Mesodermal cell (in vitro differentiated cells): Measurements from ENCODE around the gene MRNIP.

Experiments
- H3K27ac ChIP-seq: 2 replicates; pipeline ENCODE4 v1.7.0; 2013; ENCODE audit warnings: mild to moderate bottlenecking, low read depth, low read length, moderate library complexity; ENCODE audit not compliant: severe bottlenecking
- H3K36me3 ChIP-seq: 2 replicates; pipeline ENCODE4 v1.7.1; 2013; ENCODE audit warnings: mild to moderate bottlenecking, low read length, moderate library complexity; ENCODE audit not compliant: control insufficient read depth, insufficient read depth
- H3K4me1 ChIP-seq: one replicate; pipeline ENCODE4 v1.7.1; 2013; ENCODE audit warnings: mild to moderate bottlenecking, low read length; ENCODE audit not compliant: insufficient read depth, control insufficient read depth, poor library complexity, severe bottlenecking
- H3K4me3 ChIP-seq: 2 replicates; pipeline ENCODE4 v1.7.0; 2013; ENCODE audit warnings: low read length, control low read depth, mild to moderate bottlenecking; ENCODE audit not compliant: insufficient read depth, poor library complexity, severe bottlenecking; ENCODE audit errors: extremely low read depth
- H3K9me3 ChIP-seq: 2 replicates; pipeline ENCODE4 v1.7.1; 2013; ENCODE audit warnings: mild to moderate bottlenecking, low read length, moderate library complexity; ENCODE audit not compliant: control insufficient read depth
- WGBS, 2 experiments: methylation state at CpG; one replicate each; pipeline ENCODE4 v1.1.5; 2013; ENCODE audit warnings: missing lambda C conversion rate in 2 of 2; ENCODE audit not compliant: insufficient coverage in 2 of 2; 5-methylcytosine and 5-hydroxymethylcytosine counted together

The MRNIP gene

DNA sequence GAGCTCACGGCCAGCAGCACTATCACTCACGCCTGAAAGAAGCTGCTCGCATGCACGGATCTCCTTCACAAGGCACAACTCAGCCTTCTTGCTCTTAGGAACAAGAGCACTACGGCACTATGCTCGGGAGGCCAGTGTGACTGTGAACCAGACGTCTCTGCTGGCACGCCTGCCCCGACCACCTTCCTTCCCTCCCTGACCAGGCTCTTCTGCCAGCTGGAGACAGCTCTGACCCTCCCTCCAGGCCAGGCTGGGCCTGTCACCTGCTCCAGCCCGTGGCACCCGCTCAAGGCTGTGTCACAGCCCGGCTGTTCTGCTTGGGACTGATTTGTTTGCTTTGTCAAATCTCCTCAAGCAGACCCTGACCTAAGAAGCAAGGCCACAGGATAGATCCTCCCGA lies 42.1 kb upstream of the MRNIP start:
- no peak overlapping the region for H3K4me3 ChIP-seq
- peaks cover 90% of the 10 kb centered on the region for H3K36me3 ChIP-seq
- no peaks in the 10 kb centered on the region for H3K4me1 ChIP-seq
- no peak overlapping the region for H3K27ac ChIP-seq
- no peaks in the 10 kb centered on the region for H3K9me3 ChIP-seq
- 97 to 98% methylated on average over 11 to 13 of the region's 13 CpGs for WGBS, 2 experiments

DNA sequence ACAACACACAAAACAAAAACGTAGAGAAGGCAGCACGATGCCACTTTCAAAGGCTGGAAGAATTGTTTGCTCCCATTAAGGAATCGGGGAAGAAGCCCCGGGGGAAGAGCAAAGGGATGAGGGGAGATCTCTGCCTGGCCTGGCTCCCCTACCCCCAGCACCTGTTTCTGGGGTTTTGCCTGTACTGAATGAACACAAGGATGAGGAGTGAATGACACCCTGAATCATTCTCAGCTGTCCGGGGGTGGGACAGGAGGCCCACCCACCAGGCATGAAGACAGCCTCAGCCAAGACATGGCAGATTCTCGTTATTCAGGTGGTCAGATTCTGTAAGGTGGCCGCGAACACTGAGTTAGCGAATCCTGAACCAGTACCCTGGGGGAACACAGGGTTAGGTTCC lies 41.6 kb upstream of the MRNIP start:
- H3K27ac ChIP-seq = no peak overlapping the region
- H3K36me3 ChIP-seq = peaks cover 90% of the 10 kb centered on the region
- H3K9me3 ChIP-seq = no peaks in the 10 kb centered on the region
- WGBS, 2 experiments = 89 to 90% methylated on average over 7 to 8 of the region's 9 CpGs
- no peak overlapping the region for H3K4me3 ChIP-seq
- H3K4me1 ChIP-seq = no peaks in the 10 kb centered on the region

DNA sequence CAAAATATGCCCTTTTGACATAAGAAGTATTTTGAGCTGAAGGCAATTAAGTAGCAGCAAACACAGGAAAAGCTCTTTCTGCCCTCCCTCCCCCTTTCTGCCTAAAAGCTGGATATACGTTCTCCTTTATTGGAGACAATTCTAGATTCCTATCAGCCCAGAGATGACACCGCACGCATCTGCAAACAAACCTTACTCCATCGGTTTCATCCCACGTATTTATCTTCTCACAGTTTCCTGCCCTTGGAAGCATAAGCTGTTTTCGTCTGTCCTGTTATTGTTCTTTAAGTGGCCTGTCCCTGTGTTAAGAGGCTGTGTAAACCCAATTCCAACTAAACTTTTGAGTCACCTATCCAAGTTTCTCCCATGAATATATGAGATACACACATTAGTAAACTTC lies 37.2 kb upstream of the MRNIP start:
- H3K27ac ChIP-seq = no peak overlapping the region
- no peak overlapping the region for H3K4me3 ChIP-seq
- no peaks in the 10 kb centered on the region for H3K9me3 ChIP-seq
- peaks cover 82% of the 10 kb centered on the region for H3K36me3 ChIP-seq
- 82 to 89% methylated on average over 5 to 6 of the region's 6 CpGs for WGBS, 2 experiments
- H3K4me1 ChIP-seq = no peaks in the 10 kb centered on the region

DNA sequence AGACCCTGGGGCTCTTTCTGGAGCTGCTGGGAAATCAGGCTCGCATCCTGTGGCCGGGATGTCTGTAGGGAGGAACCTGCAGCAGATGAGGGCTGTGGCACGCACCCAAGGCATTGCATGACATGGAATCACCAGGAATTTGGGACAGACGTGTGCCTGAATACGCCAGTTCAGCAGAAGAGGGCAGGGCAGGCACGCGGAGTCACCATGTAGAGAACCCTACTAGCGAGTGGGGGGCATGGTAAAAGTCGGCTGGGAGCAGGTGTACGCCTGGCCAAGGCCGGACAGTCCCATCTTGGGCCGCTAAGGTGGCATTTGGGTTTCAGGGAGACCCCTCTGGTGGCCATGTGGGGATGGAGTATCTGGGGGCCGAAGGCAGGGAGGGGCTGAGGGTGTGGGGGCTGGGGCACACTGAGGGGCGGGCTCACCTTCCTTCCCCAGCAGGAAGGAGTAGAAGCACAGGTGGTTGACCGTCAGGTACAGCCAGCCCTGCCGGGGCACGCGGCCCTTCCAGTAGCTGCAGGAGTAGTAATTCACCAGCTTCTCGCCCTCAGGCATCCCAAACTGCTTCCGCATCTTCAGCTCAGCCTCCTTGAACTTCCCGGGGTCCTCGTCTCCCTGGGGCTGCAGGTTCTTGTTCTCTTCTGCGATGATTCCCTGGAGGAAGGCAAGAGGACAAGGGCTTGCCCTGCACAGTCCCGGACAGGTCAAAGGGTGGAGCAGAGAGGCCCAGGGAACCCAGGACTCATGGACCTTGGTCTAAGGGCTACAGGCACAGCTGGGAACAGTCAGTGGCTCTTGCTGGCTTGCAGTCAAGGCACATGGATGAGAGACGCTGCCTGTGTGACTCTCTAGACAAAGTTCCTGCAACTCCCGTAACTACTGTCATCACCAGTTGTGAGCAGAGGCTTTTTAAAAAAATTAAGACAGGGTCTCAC lies 35.6 kb upstream of the MRNIP start:
- Histone ChIP-seq H3K27ac (no peak overlapping the region), H3K4me1 (no peaks in the 10 kb centered on the region), H3K4me3 (no peak overlapping the region), H3K36me3 (peaks cover 84% of the 10 kb centered on the region), H3K9me3 (no peaks in the 10 kb centered on the region)
- WGBS, 2 experiments = 95% methylated on average over 23 to 24 of the region's 26 CpGs

DNA sequence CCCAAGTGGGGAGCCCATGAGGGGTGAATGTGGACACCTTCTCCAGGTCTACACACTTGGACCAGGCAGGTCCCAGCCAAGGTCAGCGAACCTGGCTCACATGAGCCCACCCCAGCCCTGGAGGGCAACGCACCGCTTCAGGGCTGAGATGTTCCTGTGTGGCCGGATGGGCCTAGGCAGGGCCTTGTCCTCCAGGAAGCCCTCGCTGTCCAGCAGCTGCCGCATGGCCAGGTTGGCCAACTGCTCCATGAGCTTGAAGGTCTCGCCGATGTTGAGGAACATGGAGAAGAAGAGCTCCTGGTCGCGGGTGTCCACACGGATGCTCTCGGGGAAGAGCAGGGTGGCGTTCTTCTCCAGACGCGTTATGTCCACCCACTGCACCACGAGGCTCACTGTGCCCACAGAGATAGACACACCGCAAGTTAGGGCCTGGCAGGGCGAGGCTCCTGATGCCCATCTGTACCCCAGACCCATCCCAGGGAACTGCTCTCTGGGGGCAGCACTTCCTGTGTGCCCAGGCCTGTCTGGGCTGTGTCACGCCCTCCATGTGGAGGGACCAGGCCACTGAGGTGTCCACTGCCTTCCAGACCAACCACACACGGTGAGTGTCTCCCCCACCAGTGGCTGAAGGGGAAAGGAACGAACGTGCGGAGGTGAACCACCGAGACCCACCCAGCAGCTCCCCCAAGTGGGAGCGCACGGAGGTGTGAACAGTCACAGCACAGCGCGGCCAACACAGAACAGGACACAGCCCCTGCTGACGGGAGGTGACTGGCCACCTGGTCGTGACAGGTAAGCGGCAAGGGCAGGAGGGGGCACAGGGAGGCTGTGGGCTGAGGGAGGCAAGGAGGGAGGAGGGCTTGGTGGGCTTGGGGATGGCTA lies 34.7 kb upstream of the MRNIP start:
- Histone ChIP-seq H3K36me3 (peaks cover 83% of the 10 kb centered on the region), H3K4me3 (no peak overlapping the region), H3K4me1 (no peaks in the 10 kb centered on the region), H3K9me3 (no peaks in the 10 kb centered on the region), H3K27ac (no peak overlapping the region)
- WGBS, 2 experiments = 94 to 96% methylated on average over 29 to 30 of the region's 31 CpGs

DNA sequence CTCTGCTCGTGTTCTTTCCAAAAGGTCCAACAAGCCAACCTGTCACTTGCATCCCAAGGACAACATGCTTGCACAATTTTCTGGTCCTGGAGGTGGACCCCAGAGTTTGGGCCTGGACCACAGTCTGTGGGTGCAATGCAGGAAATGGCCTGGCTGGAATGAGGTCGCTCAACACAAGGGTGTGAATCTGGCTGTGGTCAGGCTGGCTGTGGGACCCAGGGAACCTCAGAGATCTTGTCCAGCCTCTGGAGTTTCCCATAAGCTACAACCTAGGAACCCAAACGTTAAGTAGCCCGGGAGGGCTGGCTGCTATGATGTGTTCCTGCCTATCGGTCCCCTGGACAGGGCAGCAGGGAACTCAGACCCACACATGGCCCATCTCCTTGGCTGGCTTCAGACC lies 33.6 kb upstream of the MRNIP start:
- Histone ChIP-seq H3K4me1 (no peaks in the 10 kb centered on the region), H3K36me3 (peaks cover 83% of the 10 kb centered on the region), H3K27ac (no peak overlapping the region), H3K9me3 (no peaks in the 10 kb centered on the region), H3K4me3 (no peak overlapping the region)
- WGBS, 2 experiments = 86 to 95% methylated on average over 5 of the region's 5 CpGs

DNA sequence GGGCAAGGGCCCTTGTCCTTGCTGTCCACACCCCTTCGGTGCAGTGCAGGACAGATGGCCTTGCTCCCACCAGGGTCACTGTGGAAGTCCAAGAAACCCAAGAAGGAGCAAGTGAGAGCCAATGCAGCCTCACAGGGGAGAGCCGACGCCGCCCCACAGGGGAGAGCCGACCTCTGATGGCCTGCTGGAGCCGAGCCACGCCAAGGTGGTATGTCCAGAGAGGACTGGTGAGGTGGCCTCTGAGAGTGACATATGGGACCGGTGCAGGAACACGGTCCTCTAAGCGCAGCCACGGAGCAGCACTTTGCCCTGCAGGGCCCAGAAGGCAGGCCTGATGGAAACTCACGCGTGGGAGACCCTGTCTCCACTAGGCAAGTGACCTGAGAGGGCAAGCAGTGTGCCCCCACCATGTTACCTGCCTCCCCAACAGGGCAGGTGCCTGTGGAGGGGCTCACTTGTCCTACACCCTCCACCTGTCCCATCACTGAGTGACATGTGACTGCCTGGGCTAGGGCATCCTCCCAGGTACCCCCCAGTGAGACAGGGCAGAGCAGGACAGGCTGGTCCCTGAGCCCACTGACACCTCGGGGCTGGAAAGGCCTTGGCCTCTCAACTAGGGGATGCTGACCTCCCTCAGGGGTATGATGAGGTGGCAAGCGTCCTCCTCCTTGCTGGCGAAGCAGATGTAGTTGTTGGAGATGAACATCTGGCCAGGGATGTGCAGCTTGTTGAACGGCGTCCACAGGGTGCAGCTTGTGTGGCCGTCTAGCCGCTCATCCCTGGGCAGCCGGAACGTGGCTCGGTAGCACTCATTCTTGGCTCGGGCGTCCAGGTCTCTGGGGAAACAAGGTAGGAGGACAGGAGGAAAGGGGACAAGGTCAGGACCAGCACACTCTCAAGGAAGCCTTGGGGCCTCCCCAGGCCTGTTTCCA lies 32.4 kb upstream of the MRNIP start:
- Histone ChIP-seq H3K36me3 (peaks cover 88% of the 10 kb centered on the region), H3K4me1 (no peaks in the 10 kb centered on the region), H3K4me3 (no peak overlapping the region), H3K27ac (no peak overlapping the region), H3K9me3 (no peaks in the 10 kb centered on the region)
- WGBS, 2 experiments = 94 to 95% methylated on average over 21 to 24 of the region's 25 CpGs

DNA sequence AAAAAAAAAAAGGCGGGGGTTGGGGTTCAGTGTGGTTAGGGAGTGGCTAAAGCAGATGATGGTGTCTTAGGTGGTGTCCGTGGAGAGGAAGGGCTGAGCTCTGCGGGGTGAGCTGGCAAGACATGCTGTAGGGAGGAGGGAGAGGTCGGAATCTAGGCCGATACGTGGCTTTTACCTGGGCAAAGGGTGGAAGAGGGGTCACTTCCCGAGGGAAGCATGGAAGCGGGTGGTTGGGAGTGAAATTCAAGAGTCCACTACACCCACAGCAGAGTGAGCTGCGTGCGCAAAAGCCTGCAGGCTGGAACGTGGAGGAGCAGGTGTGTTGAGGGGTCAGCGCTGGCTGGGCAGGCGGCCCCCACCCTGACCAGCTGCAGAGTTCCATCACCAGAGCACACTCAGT lies 31.3 kb upstream of the MRNIP start:
- WGBS, 2 experiments = 95 to 97% methylated on average over 7 to 9 of the region's 13 CpGs
- peaks cover under 1% of the 10 kb centered on the region for H3K9me3 ChIP-seq
- H3K4me1 ChIP-seq = no peaks in the 10 kb centered on the region
- H3K27ac ChIP-seq = no peak overlapping the region
- peaks cover 90% of the 10 kb centered on the region for H3K36me3 ChIP-seq
- no peak overlapping the region for H3K4me3 ChIP-seq

DNA sequence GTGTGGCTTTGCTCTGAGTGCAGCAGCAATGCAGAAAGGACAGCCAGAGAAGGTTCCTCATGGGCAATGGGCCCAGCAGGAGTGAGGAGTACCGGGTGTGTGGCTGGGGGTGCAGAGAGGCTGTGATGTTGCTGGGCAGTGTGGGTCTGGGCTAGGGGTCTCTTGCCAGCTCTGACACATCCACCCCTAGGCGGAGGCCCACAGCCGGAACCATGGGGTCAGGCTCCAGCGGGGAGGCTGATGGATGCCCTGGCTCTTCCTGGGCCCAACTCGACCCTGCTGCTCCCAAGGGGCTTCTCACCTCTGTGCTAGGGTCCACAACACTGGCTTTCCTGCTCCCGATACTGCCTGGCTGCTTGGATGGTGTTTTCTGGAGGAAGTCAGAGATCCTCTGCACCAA lies 29.2 kb upstream of the MRNIP start:
- H3K4me1 ChIP-seq = no peaks in the 10 kb centered on the region
- 96 to 97% methylated on average over 6 of the region's 6 CpGs for WGBS, 2 experiments
- peaks cover 20% of the 10 kb centered on the region for H3K9me3 ChIP-seq
- H3K4me3 ChIP-seq = no peak overlapping the region
- no peak overlapping the region for H3K27ac ChIP-seq
- peaks cover 91% of the 10 kb centered on the region for H3K36me3 ChIP-seq

DNA sequence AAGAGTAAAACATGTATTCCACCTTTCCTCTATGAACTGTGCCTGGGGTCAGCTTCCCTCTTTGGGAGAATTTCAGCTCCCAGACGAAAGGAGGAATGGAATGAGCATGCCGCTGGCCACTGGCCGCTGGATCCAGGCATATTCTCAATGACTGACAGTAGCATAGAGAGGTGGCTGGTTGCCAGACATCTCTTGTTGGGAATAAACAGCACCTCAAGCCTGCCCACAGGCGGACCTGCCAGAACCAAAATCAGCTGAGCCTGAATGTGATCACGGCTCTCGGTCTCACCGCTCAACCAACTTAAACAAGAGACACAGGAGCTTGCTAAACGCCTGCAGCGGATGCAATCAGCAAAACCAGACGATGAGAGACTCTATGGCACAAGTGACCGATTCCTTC lies 28.5 kb upstream of the MRNIP start:
- Histone ChIP-seq H3K36me3 (peaks cover 91% of the 10 kb centered on the region), H3K27ac (no peak overlapping the region), H3K9me3 (peaks cover 27% of the 10 kb centered on the region), H3K4me3 (no peak overlapping the region), H3K4me1 (no peaks in the 10 kb centered on the region)
- WGBS, 2 experiments = 93 to 94% methylated on average over 10 of the region's 11 CpGs
